ENCODE results near the gene CPSF2.
"Not testable (repeated sequence)": the region's sequence is repeated elsewhere in the genome, so short reads cannot be mapped to it uniquely, and the experiment has no call there.

GRCh38 chr14:92187616-92188015 lies 65.8 kb downstream of the CPSF2 start:
- TF ChIP-seq CTCF (IDR thresholded peaks at IDR 0.05); POLR2A (IDR thresholded peaks at IDR 0.05; ENCODE audit: low read depth); POLR2AphosphoS5 (IDR thresholded peaks at IDR 0.05): not testable (repeated sequence)

All from esophagus muscularis mucosa (tissue), 3 donors.